Parathyroid adenoma (tissue), 2 donors: ENCODE measurements around the gene DDI1.
"Not testable (repeated sequence)": the region's sequence is repeated elsewhere in the genome, so short reads cannot be mapped to it uniquely, and the experiment has no call there.

ENCODE experiments used
- H2AFZ ChIP-seq: fragments of 300-600 bp; sonication (generic); one replicate; pipeline ENCODE4 v1.7.0; 2017; ENCODE audit warnings: antibody characterized with exemption, mild to moderate bottlenecking
- H3K27ac ChIP-seq: fragments of 300-600 bp; sonication (generic); one replicate; pipeline ENCODE4 v1.7.0; 2017
- H3K27me3 ChIP-seq: fragments of 300-600 bp; sonication (generic); one replicate; pipeline ENCODE4 v1.7.0; 2017; ENCODE audit warnings: low read length; ENCODE audit not compliant: control insufficient read depth, insufficient read depth
- H3K36me3 ChIP-seq: fragments of 300-600 bp; sonication (generic); one replicate; pipeline ENCODE4 v1.7.0; 2017; ENCODE audit warnings: low read length; ENCODE audit not compliant: control insufficient read depth, insufficient read depth
- H3K4me1 ChIP-seq: fragments of 300-600 bp; sonication (generic); one replicate; pipeline ENCODE4 v1.7.0; 2017; ENCODE audit warnings: control low read depth
- H3K4me2 ChIP-seq: fragments of 300-600 bp; sonication (generic); one replicate; pipeline ENCODE4 v1.7.0; 2017; ENCODE audit warnings: low read length
- H3K4me3 ChIP-seq: fragments of 300-600 bp; sonication (generic); one replicate; pipeline ENCODE4 v1.7.0; 2017; ENCODE audit warnings: low read depth, low read length
- H3K79me2 ChIP-seq: fragments of 300-600 bp; sonication (generic); one replicate; pipeline ENCODE4 v1.7.0; 2017; ENCODE audit warnings: control low read depth
- H3K9ac ChIP-seq: fragments of 300-600 bp; sonication (generic); one replicate; pipeline ENCODE4 v1.7.0; 2017; ENCODE audit warnings: mild to moderate bottlenecking
- H3K9me3 ChIP-seq: fragments of 300-600 bp; sonication (generic); one replicate; pipeline ENCODE4 v1.7.0; 2017; ENCODE audit warnings: low read length; ENCODE audit not compliant: control insufficient read depth
- TF ChIP-seq, protein P1 (sequence below): fragments of 300-600 bp; sonication (generic); IDR thresholded peaks from one replicate; pipeline ENCODE4 v1.7.0; 2017; ENCODE audit warnings: antibody characterized with exemption, mild to moderate bottlenecking
- donor health status: primary hyperparathyroidism.

Gene DDI1

GRCh38 chr11:104043678-104044239 lies 7.3 kb downstream of the DDI1 start:
- no peak overlapping the region for H3K4me2 ChIP-seq
- no peaks in the 10 kb centered on the region for H3K79me2 ChIP-seq
- no peak overlapping the region for H3K4me3 ChIP-seq
- H2AFZ ChIP-seq = no peak overlapping the region
- TF ChIP-seq, protein P1, sequence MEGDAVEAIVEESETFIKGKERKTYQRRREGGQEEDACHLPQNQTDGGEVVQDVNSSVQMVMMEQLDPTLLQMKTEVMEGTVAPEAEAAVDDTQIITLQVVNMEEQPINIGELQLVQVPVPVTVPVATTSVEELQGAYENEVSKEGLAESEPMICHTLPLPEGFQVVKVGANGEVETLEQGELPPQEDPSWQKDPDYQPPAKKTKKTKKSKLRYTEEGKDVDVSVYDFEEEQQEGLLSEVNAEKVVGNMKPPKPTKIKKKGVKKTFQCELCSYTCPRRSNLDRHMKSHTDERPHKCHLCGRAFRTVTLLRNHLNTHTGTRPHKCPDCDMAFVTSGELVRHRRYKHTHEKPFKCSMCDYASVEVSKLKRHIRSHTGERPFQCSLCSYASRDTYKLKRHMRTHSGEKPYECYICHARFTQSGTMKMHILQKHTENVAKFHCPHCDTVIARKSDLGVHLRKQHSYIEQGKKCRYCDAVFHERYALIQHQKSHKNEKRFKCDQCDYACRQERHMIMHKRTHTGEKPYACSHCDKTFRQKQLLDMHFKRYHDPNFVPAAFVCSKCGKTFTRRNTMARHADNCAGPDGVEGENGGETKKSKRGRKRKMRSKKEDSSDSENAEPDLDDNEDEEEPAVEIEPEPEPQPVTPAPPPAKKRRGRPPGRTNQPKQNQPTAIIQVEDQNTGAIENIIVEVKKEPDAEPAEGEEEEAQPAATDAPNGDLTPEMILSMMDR = no peak
- H3K27ac ChIP-seq = no peak overlapping the region
- no peaks in the 10 kb centered on the region for H3K36me3 ChIP-seq
- no peak overlapping the region for H3K9ac ChIP-seq
- no peaks in the 10 kb centered on the region for H3K4me1 ChIP-seq
- no peaks in the 10 kb centered on the region for H3K9me3 ChIP-seq
- no peaks in the 10 kb centered on the region for H3K27me3 ChIP-seq

- H3K27me3 ChIP-seq = no peaks in the 10 kb centered on the region
- no peaks in the 10 kb centered on the region for H3K36me3 ChIP-seq
- H3K9me3 ChIP-seq = no peaks in the 10 kb centered on the region
- H3K79me2 ChIP-seq = no peaks in the 10 kb centered on the region
- TF ChIP-seq, protein P1 = no peak
- no peak overlapping the region for H2AFZ ChIP-seq
- H3K9ac ChIP-seq = no peak overlapping the region
- H3K4me3 ChIP-seq = no peak overlapping the region
- no peaks in the 10 kb centered on the region for H3K4me1 ChIP-seq
- no peak overlapping the region for H3K4me2 ChIP-seq
- no peak overlapping the region for H3K27ac ChIP-seq
Measured at GRCh38 chr11:104046331-104046730, 9.9 kb downstream of the DDI1 start.

DNA sequence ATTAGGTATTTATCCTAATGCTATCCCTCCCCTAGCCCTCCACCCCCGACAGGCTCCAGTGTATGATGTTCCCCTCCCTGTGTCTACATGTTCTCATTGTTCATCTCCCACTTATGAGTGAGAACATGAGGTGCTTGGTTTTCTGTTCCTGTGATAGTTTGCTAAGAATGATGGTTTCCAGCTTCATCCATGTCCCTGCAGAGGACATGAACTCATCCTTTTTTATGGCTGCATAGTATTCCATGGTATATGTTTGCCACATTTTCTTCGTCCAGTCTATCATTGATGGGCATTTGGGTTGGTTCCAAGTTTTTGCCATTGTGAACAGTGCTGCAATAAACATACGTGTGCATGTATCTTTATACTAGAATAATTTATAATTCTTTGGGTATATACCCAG lies 10.4 kb downstream of the DDI1 start:
- H3K9ac ChIP-seq, H3K4me3 ChIP-seq, H3K27me3 ChIP-seq, H3K36me3 ChIP-seq, H3K4me1 ChIP-seq, H2AFZ ChIP-seq, H3K4me2 ChIP-seq, H3K79me2 ChIP-seq, H3K9me3 ChIP-seq, H3K27ac ChIP-seq: not testable (repeated sequence)

GRCh38 chr11:104049116-104049515 lies 12.7 kb downstream of the DDI1 start:
- Histone ChIP-seq H3K27ac (no peak overlapping the region), H3K4me3 (no peak overlapping the region), H3K9ac (no peak overlapping the region), H2AFZ (no peak overlapping the region), H3K36me3 (no peaks in the 10 kb centered on the region), H3K79me2 (no peaks in the 10 kb centered on the region), H3K4me2 (no peak overlapping the region), H3K9me3 (no peaks in the 10 kb centered on the region), H3K4me1 (no peaks in the 10 kb centered on the region), H3K27me3 (no peaks in the 10 kb centered on the region)
- TF ChIP-seq, protein P1 = no peak

- H3K27me3 ChIP-seq = no peaks in the 10 kb centered on the region
- H3K9ac ChIP-seq = no peak overlapping the region
- H3K9me3 ChIP-seq = no peaks in the 10 kb centered on the region
- H2AFZ ChIP-seq = no peak overlapping the region
- TF ChIP-seq, protein P1 = no peak
- no peak overlapping the region for H3K4me3 ChIP-seq
- no peak overlapping the region for H3K4me2 ChIP-seq
- H3K27ac ChIP-seq = no peak overlapping the region
- H3K79me2 ChIP-seq = no peaks in the 10 kb centered on the region
- H3K36me3 ChIP-seq = no peaks in the 10 kb centered on the region
- H3K4me1 ChIP-seq = no peaks in the 10 kb centered on the region
Measured at GRCh38 chr11:104051778-104052177, 15.3 kb downstream of the DDI1 start.
